ENCODE data around the gene PRTFDC1.
A peak's percentile ranks its signal among the peaks of the same experiment; 100 is the strongest.
"Not testable (repeated sequence)": the region's sequence is repeated elsewhere in the genome, so short reads cannot be mapped to it uniquely, and the experiment has no call there.

PRTFDC1 gene

DNA sequence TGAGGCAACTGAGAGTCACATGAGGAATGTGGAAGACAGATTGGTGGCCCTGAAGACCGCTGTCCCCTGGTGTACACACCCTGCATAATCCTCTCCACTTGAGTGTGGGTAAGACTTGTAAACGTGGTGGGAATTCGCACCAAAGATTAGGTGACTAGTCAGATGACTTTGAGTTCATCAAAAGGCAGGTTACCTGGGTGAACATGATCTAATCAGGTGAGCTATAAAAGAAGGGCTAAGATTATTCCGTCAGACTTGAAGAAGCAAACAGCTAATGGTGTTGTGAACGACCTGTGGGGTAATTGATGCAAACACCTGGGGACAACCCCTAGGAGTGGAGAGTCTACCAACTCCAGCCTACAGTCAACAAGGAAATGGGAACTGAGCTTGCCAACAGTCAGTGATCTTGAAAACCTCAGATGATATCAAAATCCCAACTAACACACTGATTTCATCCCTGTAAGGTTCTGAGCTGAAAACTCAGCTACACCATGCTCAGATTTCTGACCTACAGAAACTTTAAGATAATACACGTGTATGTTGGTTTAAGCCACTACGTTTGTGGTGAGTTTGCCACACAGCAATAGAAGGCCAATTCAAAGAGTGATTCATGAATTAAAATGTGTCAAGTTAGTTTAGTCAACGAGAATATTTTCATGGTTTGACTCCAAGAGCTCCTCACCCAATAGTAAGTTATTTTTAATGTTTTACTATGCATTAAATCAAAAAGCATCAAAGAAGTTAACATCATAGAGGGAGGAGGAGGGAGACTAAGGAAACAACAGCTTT, 16.7 kb downstream of the PRTFDC1 start:
- FAIRE-seq (peak; percentile 42), DNase-seq (ENCODE audit: insufficient read length, low spot score) (no peak)

DNA sequence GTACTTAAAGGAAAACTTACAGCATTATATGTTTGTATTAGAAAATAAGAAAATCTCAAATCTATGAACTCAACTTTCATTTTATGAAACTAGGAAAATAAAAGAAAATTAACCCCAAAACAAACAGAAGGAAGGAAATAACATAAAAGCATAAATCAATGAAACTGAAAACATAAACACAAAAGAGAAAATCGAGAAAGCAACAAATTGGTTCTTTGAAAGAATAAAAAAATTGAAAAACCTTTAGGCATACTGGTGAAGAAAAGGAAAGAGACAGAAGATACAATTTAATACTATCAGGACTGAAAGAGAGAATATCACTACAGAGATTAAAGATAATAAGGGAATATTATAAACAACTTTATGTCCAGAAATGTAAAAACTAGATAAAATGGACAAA, 21.2 kb downstream of the PRTFDC1 start:
- DNase-seq (ENCODE audit: insufficient read length, low spot score) (no peak), FAIRE-seq (no peak)

GRCh38 chr10:24930427-24930826, 22.0 kb downstream of the PRTFDC1 start:
- FAIRE-seq (no peak), DNase-seq (ENCODE audit: insufficient read length, low spot score) (no peak)

DNA sequence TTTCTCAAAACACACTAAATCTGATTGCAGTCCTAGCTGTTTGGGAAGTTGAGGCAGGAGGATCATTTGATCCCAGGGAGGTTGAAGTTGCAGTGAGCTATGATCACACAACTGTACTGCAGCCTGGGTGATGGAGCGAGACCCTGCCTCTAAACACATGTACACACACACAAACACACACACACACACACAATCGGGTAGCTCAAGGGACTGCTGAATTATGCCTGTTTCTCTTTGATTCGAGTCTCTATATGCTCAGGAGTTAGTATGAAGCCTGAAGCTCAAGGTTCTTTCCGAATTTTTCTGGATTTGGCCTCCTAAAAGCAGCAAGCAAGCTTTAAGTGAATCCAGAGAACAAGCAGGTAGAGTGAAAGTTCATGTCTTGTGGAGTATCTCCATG, 22.5 kb downstream of the PRTFDC1 start:
- FAIRE-seq (no peak), DNase-seq (ENCODE audit: insufficient read length, low spot score) (no peak)

GRCh38 chr10:24929056-24929544, 23.3 kb downstream of the PRTFDC1 start:
- DNase-seq (ENCODE audit: insufficient read length, low spot score): no peak
- no peak for FAIRE-seq

DNA sequence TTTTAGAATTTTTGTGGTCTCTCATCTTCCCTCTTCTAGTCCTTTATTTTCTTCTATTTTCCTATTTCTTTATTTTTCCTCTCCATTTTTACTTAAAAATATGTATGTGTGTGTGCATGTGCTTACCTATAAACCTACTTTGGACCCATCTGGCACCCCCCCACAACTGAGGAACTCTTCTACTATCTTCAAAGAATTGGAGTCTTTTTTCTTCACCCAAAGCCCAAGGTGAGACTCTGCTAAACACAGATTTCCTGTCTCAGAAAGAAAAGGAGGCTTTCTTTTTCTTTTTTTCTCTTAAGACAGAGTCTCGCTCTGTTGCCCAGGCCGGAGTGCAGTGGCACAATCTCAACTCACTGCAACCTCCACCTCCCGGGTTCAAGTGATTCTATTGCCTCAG, 24.2 kb downstream of the PRTFDC1 start:
- FAIRE-seq: no peak
- DNase-seq (ENCODE audit: insufficient read length, low spot score): no peak

- FAIRE-seq (no peak), DNase-seq (ENCODE audit: insufficient read length, low spot score) (no peak)
Observed at GRCh38 chr10:24926557-24926956, 25.8 kb downstream of the PRTFDC1 start.

DNA sequence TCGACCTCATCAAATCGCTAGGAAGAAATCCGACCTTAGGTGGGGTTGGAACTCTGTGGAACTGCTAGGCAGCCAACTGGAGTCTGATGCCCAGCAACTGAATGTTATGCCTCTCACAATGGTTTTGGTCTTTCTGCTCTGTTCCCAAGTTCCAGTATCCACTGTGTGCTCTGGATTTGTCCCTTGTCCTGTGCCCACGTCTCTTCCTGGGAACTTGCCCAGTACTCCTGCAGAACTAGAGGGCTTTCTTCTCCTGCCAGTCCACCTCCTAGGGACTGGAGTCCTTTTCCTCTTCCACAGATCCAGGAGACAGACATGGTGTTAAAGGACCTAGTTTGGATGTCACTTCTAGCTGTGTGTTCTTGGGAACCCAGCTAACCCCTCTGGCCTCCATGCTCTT, 26.6 kb downstream of the PRTFDC1 start:
- FAIRE-seq: no peak
- DNase-seq (ENCODE audit: insufficient read length, low spot score): no peak

DNA sequence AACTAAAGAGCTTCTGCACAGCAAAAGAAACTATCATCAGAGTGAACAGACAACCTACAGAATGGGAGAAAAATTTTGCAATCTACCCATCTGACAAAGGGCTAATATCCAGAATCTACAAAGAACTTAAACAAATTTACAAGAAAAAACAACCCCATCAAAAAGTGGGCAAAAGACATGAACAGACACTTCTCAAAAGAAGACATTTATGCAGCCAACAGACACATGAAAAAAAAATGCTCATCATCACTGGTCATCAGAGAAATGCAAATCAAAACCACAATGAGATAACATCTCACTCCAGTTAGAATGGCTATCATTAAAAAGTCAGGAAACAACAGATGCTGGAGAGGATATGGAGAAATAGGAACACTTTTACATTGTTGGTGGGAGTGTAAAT, 27.9 kb downstream of the PRTFDC1 start:
- DNase-seq (ENCODE audit: insufficient read length, low spot score); FAIRE-seq: not testable (repeated sequence)

DNA sequence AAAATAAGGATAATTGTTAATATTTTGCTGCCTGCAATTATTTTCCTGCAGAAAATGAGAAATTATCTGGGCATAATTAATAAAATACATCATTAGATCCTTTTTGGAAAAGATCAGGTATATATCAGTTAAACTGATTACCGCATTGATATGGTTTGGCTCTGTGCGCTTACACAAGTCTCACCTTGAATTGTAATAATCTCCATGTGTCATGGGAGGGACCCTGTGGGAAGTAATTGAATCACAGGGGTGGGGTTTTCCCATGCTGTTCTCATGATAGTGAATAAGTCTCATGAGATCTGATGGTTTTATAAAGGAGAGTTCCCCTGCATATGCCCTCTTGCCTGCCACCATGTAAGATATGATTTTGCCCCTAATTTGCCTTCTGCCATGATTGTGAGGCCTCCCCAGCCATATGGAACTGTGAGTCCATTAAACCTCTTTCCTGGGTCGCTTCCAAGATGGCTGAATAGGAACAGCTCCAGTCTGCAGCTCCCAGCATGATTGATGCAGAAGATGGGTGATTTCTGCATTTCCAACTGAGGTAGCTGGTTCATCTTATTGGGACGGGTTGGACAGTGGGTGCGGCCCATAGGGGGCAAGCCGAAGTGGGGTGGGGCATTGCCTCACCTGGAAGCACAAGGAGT, 30.1 kb downstream of the PRTFDC1 start:
- not testable (repeated sequence) for FAIRE-seq; DNase-seq (ENCODE audit: insufficient read length, low spot score)

GRCh38 chr10:24920907-24921881, 31.2 kb downstream of the PRTFDC1 start:
- FAIRE-seq (peak; percentile 82), DNase-seq (ENCODE audit: insufficient read length, low spot score) (peak; percentile 74)

- not testable (repeated sequence) for DNase-seq (ENCODE audit: insufficient read length, low spot score); FAIRE-seq
Observed at GRCh38 chr10:24920192-24920591, 32.2 kb downstream of the PRTFDC1 start.

DNA sequence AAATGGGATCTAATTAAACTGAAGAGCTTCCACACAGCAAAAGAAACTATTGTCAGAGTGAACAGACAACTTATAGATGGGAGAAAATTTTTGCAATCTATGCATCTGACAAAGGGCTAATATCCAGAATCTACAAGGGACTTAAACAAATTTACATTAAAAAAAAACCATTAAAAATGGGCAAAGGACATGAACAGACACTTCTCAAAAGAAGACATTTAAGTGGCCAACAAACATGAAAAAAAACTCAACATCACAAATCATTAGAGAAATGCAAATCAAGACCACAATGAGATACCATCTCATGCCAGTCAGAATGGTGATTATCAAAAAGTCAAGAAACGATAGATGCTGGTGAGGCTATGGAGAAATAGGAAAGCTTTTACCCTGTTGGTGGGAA, 32.8 kb downstream of the PRTFDC1 start:
- FAIRE-seq: not testable (repeated sequence)

GRCh38 chr10:24917979-24918378, 34.4 kb downstream of the PRTFDC1 start:
- DNase-seq (ENCODE audit: insufficient read length, low spot score) (no peak), FAIRE-seq (no peak)

More for the DNA sequence above, 32.8 kb downstream of the PRTFDC1 start:
- DNase-seq (ENCODE audit: insufficient read length, low spot score): not testable (repeated sequence)

GRCh38 chr10:24917493-24917892, 34.9 kb downstream of the PRTFDC1 start:
- no peak for DNase-seq (ENCODE audit: insufficient read length, low spot score)
- no peak for FAIRE-seq

DNA sequence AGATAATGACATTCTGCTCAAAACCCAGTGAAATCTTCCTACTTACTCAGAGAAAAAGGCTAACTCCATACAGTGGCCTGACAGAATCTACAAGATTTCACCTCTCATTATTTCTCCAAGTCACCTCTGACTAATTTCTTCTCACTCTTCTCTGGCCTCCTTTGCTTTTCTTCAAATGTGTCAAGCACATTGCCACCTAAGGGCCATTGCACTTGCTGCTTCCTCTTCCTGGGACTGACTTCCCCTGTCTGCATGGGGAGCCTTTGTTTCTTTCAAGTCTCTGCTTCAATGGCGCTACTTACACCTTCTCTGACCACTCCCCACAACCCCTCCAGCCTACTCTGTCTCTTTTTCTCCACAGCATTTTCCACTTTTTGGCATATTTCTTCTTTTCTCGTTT, 36.0 kb downstream of the PRTFDC1 start:
- FAIRE-seq: no peak
- no peak for DNase-seq (ENCODE audit: insufficient read length, low spot score)

GRCh38 chr10:24915304-24915703, 37.1 kb downstream of the PRTFDC1 start:
- no peak for FAIRE-seq

DNA sequence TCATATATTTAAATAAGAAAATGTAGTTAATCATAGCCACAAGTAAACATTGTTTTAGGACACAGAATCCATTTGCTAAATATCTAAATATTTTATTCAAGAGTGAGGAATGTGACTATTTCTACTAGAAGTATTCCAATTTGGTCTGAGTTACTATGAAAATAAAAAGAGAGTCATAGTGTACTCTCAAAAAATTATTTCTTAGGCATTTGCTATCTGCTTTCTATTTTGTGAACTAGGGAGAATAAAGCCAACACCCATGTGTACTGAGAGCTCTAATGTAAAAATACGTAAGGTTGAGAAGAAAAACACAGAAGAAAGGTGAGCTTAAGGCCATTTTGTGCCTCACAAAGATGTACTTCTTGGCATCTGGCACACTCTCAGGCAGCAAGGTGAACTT, 38.3 kb downstream of the PRTFDC1 start:
- DNase-seq (ENCODE audit: insufficient read length, low spot score) (no peak), FAIRE-seq (no peak)

More at GRCh38 chr10:24915304-24915703, 37.1 kb downstream of the PRTFDC1 start:
- no peak for DNase-seq (ENCODE audit: insufficient read length, low spot score)

DNA sequence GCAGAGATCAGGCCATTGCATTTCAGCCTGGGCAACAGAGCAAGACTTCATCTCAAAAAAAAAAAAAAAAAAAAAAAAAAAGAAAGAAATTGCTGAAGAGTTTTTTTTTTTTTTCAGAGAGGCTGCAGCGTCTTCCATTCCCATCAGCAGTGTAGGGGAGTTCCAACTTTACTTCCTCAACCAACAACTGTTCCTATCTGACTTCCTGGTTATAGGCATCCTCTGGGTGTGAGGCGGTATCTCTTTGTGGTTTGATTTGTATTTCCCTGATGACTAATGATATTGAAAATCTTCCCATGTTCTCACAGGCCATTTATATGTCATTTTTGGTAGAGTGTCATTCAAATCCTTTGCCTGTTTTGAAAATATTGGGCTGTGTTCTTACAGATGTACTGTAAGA, 40.2 kb downstream of the PRTFDC1 start:
- no peak for DNase-seq (ENCODE audit: insufficient read length, low spot score)
- peak; percentile 48 for FAIRE-seq

DNA sequence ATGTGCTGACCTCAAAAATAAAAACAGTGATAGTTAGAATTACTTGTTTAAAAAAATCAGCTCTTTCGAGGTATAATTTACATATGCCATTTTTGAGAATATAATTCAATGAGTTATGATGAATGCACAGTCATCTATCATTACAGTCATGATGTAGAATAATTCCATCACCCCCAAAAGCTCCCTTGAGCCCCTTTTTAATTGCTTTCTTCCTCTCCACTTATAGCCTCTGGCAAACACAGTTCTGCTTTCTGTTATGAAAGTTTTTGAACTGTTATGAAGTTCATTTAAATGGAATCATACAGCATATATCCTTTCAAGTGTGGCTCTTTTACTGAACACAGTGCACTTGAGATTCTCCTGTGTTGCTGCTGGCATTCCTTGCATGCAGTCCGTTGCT, 41.4 kb downstream of the PRTFDC1 start:
- DNase-seq (ENCODE audit: insufficient read length, low spot score): no peak
- no peak for FAIRE-seq

- DNase-seq (ENCODE audit: insufficient read length, low spot score) (no peak), FAIRE-seq (no peak)
Observed at GRCh38 chr10:24910574-24910973, 41.8 kb downstream of the PRTFDC1 start.

Data from HTR-8/SVneo (cell line).